H1 (cell line): Measurements from ENCODE around the gene UBTD2. TPM values are rescaled to one million over a fixed set of nuclear protein-coding genes. Genes with fewer than 3 reads are reported as not detected.

Experiments
- JUN ChIP-seq: IDR thresholded peaks from 2 replicates; pipeline ENCODE4 v1.6.1; 2011; ENCODE audit warnings: low read depth, mild to moderate bottlenecking, improper control_type of control experiment, low read length
- polyA plus RNA-seq, 7 experiments: library from polyadenylated mRNA; depleted of rRNA in 3 of 7; stranded (reverse) in 5 of 7; unstranded in 2 of 7; fragments of >200 nt in 5 of 7; fragments of 200-250 nt in 2 of 7; gene quantifications; 1 replicate in 5 of 7; 2 replicates in 1 of 7; 4 replicates in 1 of 7; pipeline versions ENCODE4 v1.2.1 to v1.2.3, GENCODE V29; 2011 to 2013; ENCODE audit warnings: missing spikeins in 2 of 7, mixed read lengths in 2 of 7
- total RNA-seq: library from RNA; stranded (reverse); fragmentation: NEBNext Ultra II Directional; extraction: Animal tissue kit (Norgen Biotek cat#: 25700); gene quantifications from 2 replicates; pipeline ENCODE4 v1.2.1, GENCODE V29; 2021

The UBTD2 gene
- total and polyA plus RNA-seq, 2 of the 8 experiments (the other 6 are each of a cell fraction or from before 2014, with no cell fraction given), result 14.5 to 39.2 TPM

DNA sequence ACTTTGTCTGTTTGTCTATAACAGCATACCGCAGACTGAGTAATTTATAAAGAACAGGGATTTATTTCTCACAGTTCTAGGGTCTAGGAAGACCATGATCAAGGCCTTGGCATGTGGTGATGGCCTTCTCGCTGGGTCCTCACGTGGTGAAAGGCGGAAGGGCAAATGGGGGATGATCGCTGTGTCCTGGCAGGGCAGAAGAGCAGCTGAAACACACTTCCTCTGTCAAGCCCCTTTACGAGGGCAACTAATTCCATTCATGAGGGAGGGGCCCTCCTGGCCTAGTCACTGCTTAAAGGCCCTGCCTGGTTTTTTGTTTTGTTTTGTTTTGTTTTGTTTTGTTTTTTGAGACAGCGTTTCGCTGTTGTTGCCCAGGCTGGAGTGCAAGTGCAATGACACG, 41.9 kb upstream of the UBTD2 start (continued):
- TF ChIP-seq JUN, result no peak
- TF ChIP-seq, all 59 proteins: peak for 2
